Coronary artery (tissue), 2 donors: ENCODE measurements around the gene SLC22A31.
A peak's percentile ranks its signal among the peaks of the same experiment; 100 is the strongest.

Source experiments
- DNase-seq: peaks from one replicate; pipeline ENCODE4 v3.0.0-alpha.2; 2017; ENCODE audit warnings: low spot score
- H3K27ac ChIP-seq, 2 donors: fragments of 200-600 bp; sonication (generic); one replicate each; pipeline ENCODE4 v1.5.1; 2016 to 2019
- H3K4me3 ChIP-seq: fragments of 200-600 bp; sonication (generic); 2 replicates; pipeline ENCODE4 v1.5.1; 2016; ENCODE audit warnings: mild to moderate bottlenecking, moderate library complexity
- TF ChIP-seq, protein P1 (sequence below): fragments of 200-600 bp; sonication (generic); IDR thresholded peaks from one replicate; pipeline ENCODE4 v1.5.1; 2019; ENCODE audit warnings: antibody characterized with exemption

The SLC22A31 gene

DNA sequence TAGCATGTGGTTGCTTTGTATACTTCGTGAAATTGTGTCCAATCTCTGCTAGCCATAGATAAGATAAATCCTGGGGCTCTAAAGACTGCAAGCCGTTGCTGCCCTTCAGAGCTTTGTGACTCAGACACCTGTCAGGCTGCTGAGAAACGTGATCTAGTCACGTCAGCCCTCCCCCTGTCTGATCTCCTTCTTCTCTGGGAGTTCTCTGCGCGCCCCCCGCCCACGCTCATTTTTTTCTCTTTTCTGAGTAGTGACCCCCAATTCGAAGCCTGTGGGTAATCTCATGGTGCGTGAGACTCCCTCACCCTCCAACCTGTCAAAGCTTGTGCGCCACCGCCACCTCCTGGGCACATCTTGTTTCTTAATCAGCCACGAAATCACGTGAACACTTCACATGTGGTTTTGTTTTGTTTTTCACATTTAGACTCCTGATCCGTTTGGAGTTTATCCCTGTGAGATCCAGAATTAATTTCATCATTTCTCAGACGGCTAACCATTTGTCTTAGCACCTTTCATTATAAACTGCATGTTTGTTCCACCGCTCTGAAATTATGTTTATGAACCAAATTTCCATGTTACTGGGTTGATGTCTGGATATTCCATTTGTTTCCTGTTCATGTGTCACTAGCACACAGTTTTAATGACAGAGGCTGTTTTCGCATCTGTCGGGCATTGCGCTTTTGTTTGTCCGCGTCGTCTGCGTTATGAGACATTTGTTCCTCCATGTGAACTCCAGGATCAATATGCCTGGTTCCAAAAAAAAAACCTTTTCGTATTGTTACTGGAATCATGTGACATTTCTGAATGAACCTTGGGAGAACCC, 16.2 kb upstream of the SLC22A31 start:
- TF ChIP-seq, protein P1, sequence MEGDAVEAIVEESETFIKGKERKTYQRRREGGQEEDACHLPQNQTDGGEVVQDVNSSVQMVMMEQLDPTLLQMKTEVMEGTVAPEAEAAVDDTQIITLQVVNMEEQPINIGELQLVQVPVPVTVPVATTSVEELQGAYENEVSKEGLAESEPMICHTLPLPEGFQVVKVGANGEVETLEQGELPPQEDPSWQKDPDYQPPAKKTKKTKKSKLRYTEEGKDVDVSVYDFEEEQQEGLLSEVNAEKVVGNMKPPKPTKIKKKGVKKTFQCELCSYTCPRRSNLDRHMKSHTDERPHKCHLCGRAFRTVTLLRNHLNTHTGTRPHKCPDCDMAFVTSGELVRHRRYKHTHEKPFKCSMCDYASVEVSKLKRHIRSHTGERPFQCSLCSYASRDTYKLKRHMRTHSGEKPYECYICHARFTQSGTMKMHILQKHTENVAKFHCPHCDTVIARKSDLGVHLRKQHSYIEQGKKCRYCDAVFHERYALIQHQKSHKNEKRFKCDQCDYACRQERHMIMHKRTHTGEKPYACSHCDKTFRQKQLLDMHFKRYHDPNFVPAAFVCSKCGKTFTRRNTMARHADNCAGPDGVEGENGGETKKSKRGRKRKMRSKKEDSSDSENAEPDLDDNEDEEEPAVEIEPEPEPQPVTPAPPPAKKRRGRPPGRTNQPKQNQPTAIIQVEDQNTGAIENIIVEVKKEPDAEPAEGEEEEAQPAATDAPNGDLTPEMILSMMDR: peak; percentile 21
- peak overlapping the region; percentile 86 to 96 for H3K27ac ChIP-seq
- H3K4me3 ChIP-seq: peak overlapping the region; percentile 80
- no peak for DNase-seq

DNA sequence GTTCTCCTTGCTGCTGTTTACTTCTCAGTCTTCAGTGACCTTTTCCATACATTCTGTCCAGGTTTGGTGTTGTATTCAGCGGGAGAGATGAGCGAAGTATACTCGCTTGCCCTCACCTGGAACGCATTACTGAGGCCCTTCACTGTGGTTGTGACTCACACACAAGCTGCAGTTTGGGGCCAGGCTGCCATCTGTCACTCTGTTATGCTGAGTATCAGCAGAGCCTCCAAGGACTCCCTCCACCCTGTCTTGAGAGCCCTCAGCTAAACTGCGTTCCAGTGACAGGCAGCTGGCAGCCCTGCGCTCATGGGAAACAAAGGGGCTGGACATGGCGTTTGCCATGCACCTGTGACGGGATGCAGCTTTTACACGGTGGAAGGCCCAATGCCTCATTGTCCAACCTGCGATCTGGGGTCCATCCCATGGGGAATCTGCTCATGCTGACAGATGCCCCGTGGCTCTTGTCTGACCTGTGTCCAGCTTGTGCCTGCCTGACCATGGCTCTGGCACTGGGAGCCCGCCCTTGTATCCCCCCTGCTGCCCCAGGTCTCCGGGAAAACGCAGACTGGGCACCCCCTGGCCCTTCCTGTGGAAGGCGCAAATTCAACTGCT, 10.7 kb upstream of the SLC22A31 start:
- TF ChIP-seq, protein P1: no peak
- Histone ChIP-seq H3K4me3 (no peak overlapping the region), H3K27ac (no peak overlapping the region)
- DNase-seq: no peak

DNA sequence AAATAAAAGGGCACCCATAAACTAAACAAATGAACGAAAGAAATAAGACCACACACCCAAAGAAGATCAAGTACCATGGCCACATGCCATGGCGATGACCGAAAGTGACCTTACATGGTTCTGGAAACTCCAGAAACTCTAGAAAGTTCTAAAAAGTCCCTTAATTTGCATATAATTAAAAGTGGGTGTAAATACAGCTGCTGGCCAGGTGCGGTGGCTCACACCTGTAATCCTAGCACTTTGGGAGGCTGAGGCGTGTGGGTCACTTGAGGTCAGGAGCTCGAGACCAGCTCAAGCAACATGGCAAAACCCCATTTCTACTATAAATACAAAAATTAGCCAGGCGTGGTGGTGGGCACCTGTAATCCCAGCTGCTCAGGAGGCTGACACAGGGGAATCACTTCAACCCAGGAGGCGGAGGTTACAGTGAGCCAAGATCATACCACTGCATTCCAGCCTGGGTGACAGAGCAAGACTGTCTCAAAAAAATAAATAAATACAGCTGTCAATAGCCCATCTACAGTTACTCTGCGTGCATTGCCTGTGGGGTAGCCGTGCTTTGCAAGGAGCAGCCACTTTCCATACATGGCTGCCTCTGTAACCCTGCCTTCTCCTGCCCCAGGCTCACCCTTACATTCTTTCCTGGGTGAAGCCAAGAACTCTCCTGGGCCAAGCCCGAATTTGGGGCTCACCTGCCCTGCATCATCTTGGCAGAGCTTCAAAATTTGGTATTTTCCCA, 10.0 kb upstream of the SLC22A31 start:
- Histone ChIP-seq H3K27ac (no peak overlapping the region), H3K4me3 (no peak overlapping the region)
- TF ChIP-seq, protein P1: no peak
- no peak for DNase-seq

DNA sequence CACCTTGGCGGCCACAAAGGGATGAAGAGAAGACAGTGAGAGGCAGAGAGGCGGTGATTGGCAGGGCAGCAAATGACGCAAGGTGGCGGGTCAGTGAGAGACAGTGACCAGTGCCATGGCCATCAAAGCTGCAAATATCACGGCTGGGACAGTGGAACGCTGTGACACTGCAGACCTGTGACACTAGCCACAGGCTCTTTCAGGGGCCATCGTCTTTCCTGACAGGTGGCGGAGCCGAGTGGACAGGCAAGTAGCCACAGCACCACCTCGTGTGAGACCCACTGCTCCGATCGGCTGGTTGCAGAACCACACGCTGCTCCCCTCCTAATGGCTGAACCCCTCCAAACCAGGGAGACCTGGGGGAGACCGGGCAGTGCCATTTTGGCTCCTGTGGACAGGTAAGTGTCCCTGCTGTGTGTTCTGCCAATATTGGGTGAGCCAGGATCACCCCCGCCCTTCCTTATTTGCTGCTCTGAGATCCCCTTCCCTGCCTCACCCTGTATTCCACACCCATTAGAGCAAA, 9.2 kb upstream of the SLC22A31 start:
- TF ChIP-seq, protein P1: no peak
- H3K4me3 ChIP-seq: no peak overlapping the region
- DNase-seq: no peak
- no peak overlapping the region for H3K27ac ChIP-seq

DNA sequence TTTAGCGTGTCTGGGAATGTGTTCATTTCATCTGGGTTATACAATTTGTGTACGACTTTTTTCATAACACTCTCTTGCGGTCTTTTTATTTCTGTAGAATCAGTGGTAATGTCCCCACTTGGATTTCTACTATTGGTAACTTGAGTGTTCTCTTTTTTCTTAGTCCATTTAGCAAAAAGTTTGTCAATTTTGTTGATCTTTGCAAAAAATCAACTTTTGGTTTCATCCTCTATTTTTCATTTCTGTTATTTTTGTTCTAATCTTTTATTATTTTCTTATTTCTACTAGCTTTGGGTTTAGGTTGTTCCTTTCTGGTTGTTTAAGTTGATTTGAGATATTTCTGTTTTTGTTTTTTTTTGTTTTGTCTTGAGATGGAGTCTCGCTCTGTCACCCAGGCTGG, 7.7 kb upstream of the SLC22A31 start:
- TF ChIP-seq, protein P1: no peak
- no peak overlapping the region for H3K4me3 ChIP-seq
- DNase-seq: no peak
- no peak overlapping the region for H3K27ac ChIP-seq

DNA sequence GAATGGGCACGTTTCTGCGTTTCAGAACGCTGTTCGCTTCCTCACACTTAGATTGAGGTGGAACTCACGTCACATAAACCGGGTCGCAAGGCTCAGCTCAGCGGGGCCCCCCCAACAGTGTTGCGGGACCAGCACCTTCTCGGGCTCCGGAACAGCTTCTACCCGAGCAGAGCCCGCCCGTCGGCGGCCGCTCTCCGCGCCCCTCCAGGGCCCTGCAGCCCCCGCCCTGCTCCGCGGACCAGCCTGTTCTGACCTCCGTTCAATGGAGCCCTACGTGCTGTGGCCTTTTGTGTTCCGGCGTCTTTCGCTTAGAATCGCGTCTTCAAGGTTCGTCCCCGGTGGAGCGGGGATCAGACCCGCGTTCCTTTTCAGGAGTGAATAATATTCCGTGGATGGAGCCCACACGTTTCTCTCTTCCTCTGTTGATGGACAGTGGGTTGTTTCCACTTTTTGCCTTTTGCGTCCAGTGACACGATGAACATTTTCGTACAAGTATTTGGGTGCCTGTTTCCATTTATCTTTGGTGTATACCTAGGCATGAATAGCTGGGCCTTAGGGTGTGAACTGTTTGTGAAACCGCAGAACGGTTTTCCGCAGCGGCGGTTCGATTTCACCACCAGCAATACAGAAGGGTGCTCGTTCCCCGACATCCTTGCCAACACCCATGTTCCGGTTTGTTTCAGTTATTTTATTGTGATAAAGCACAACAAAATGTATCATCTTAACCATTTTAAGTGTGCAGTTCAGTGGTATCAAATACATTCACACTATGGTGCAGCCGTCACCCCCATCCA, 2.3 kb upstream of the SLC22A31 start:
- Histone ChIP-seq H3K4me3 (no peak overlapping the region), H3K27ac (no peak overlapping the region)
- DNase-seq: no peak
- TF ChIP-seq, protein P1: no peak
